Fibroblast of gingiva (primary cell): ENCODE data around the gene PCSK1N.
"Not testable (repeated sequence)": the region's sequence is repeated elsewhere in the genome, so short reads cannot be mapped to it uniquely, and the experiment has no call there.

ENCODE experiments used
- DNase-seq: peaks from one replicate; pipeline ENCODE4 v3.0.0-alpha.2; 2011; ENCODE audit warnings: low read depth

PCSK1N gene

DNA sequence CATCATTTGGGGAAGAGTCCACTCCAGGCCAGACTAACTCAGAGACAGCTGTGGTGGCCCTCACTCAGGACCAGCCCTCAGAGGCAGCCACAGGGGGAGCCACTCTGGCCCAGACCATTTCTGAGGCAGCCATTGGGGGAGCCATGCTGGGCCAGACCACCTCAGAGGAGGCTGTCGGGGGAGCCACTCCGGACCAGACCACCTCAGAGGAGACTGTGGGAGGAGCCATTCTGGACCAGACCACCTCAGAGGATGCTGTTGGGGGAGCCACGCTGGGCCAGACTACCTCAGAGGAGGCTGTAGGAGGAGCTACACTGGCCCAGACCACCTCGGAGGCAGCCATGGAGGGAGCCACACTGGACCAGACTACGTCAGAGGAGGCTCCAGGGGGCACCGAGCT, 12.4 kb downstream of the PCSK1N start:
- DNase-seq, result no peak

GRCh38 chrX:48819394-48819793, 16.0 kb downstream of the PCSK1N start:
- DNase-seq, result not testable (repeated sequence)

- DNase-seq, result no peak
These were observed 16.5 kb downstream of the PCSK1N start for GRCh38 chrX:48818866-48819265.

- DNase-seq, result no peak
These were observed 17.3 kb downstream of the PCSK1N start for GRCh38 chrX:48818098-48818497.

GRCh38 chrX:48816014-48816810, 19.2 kb downstream of the PCSK1N start:
- DNase-seq, result no peak

GRCh38 chrX:48815266-48815665, 20.1 kb downstream of the PCSK1N start:
- no peak for DNase-seq

- DNase-seq, result no peak
These were observed 20.7 kb downstream of the PCSK1N start for GRCh38 chrX:48814722-48815121.

DNA sequence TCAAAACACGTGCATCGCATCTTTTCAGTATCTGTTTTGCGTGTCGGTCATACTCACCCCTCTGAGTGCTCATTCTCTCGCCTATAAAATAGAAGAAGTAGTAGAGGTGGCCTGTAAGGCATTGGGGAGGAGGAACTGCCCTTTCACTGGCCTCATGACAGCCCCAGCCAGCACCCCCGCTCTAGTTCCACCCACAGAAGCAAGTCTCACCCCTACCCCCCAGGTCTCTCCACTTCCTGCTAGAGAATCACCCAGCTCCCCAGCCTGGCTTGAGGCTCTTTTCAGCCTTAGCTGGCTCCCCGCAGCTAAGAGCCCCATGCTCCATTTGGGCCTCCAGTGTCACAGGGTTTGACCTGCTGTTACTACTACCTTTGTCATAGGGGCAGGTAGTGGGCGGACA, 21.8 kb downstream of the PCSK1N start:
- no peak for DNase-seq

DNA sequence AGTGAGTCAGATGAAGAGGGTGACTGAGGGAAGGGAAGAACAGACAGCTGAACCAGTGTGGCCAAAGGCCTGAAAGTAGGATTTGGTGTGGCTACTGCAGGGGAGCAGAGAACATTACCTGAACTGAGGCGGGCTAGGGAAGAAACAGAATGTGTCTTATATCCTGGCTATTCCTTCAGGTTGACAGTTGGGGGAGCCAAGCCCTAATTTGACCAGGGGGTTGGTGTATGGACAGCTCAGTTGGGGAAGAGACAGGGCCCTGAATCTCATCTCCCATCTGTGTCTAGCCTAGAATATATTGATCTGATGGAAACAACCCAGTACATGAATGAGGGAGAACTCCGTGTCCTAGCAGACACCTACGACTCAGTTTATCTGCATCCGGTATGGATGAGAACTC, 29.3 kb downstream of the PCSK1N start:
- DNase-seq, result no peak

- no peak for DNase-seq
These were observed 32.6 kb downstream of the PCSK1N start for GRCh38 chrX:48802905-48803200.

DNA sequence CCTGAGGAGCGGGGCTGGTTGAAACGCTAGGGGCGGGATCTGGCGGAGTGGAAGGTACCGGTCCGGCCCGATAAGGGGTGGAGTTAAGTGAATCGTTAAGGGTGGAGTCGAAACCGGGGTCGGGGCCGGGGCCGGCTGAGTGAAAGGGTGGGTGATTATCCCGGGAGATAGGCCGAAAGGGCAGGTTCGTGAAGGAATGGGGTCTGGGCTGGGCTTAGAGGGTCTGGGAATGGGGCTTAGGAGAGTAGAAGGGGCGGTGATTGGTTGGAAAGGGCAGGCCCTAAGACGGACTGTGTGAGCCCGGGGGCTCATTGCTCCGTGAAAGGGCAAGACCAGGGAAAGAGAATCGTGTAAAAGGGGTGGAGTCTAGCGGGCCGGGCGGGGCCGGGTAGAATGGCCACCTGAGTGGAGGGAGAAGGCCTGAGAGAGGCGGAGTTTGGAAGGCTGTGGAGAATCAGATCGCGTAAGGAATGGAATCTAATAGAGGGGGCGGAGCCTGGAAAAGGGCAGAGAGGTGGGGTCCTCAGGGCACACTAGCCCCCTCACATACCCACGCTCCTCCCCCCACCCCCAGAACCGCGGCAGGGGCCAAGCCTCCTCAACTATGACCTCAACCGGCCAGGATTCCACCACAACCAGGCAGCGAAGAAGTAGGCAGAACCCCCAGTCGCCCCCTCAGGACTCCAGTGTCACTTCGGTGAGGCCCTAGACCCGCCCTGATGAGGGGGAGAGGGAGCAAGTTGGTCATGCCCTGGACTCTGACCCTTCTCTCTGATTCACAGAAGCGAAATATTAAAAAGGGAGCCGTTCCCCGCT, 33.1 kb downstream of the PCSK1N start:
- DNase-seq, result peak; percentile 70

DNA sequence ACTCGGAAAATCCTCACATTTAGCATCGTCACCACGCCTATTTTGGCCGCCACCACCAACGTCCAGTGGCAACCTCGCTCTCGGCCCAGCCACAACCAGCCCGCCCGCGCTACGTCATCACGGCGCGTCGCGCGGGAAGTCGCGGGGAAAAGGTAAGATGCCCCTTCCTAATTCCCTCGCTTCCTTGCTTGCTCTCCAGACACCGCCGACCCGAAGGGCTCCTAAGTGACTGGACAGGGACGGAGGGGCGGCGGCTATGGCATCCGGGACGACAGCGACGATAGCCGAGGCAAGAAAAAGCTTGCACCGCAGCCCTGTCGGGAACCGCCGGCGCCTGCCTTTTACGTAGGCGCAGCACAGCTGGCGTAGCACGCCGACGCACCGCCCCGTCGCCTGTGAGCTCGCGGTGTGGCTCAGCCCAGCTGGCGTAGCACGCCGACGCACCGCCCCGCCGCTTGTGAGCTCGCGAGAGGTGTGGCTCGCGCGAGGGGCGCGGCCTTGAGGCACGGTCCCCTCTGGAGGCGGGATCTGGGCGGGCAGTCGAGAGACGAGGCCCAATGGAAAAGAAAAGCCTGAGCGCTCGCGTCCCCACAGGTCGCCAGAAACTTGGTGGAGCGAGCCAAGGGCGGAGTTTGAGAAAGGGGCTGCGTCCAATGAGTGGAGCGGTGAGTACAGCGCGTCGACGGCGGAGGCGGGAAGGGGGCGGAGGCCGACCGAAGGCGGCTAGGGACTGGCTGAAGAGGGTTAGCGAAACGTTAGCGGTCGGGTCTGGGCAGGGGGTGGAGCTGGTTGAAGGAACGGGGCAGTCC, 33.9 kb downstream of the PCSK1N start, which contains the start of gene HDAC6:
Gene HDAC6 (plus strand): TSS at position 788 of the 809 bp plus-strand sequence. CDS start 626 bp downstream, outside the sequence.
- DNase-seq, result peak; percentile 99

GRCh38 chrX:48800574-48801279, 34.7 kb downstream of the PCSK1N start:
- no peak for DNase-seq

- no peak for DNase-seq
These were observed 37.1 kb downstream of the PCSK1N start for GRCh38 chrX:48798318-48798717.

GRCh38 chrX:48794911-48795515, 40.4 kb downstream of the PCSK1N start:
- peak; percentile 65 for DNase-seq

GRCh38 chrX:48794340-48794910, 41.0 kb downstream of the PCSK1N start:
- no peak for DNase-seq

- no peak for DNase-seq
These were observed 41.5 kb downstream of the PCSK1N start for GRCh38 chrX:48793935-48794334.

DNA sequence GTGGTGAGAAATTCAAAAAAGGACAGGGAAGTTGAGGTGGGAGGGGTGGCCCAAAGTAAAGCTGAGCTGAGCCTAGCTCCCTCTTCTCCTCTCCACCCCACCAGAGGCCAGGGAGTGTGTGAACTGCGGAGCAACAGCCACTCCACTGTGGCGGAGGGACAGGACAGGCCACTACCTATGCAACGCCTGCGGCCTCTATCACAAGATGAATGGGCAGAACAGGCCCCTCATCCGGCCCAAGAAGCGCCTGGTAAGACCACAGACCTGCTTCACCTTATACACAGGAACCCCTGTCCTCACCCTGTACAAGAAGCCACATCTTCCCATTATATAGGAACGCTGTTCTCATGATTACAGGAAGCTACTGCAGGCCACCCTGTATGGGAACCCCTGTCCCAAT, 43.2 kb downstream of the PCSK1N start:
- DNase-seq, result no peak

DNA sequence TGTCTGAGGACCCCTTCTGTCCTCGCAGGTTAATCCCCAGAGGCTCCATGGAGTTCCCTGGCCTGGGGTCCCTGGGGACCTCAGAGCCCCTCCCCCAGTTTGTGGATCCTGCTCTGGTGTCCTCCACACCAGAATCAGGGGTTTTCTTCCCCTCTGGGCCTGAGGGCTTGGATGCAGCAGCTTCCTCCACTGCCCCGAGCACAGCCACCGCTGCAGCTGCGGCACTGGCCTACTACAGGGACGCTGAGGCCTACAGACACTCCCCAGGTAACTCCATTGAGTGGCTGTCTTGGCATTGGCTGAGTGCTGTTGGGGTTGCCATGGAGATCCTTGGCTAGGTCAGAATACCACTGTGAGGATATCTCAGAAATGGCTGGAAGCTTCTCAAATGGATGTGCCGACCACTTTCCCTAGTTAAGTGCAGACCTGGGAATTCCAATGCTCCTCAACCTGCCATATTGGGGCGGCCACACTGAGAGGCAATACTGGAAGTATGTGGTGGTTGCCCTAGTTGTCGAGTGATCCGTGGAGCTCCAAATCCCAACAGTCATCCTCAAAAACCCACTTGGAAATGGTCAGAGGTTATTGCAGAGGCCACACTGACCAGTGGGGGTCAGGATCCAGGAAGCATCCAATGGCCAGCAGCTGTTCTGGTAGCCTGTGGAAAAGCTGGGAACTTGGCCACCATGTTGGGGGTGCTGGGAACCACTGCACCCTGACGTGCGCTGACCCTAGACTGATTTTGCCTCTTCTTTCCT, 44.2 kb downstream of the PCSK1N start:
- no peak for DNase-seq

DNA sequence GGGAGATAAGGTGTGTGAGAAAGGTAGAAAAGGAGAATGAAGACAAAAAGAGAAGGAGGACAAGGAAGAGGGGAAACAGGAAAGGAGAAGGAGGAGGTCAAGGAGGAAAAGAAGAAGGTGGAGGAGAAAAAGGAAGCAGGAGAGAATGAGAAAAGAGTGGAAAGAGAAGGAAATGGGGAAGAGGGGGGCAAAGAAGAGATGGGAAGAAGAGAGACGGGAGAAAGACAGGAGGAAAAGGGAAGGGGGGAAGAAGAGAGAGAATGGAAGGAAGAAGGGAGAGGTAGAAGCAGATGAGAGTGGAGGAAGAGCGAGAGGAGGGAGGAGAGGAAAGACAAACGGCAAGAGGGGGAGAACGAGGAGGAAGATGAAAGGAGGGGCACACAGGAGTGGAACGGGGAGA, 44.9 kb downstream of the PCSK1N start:
- no peak for DNase-seq
